Measurements from ENCODE around the gene RAB31.

RAB31 gene

GRCh38 chr18:9694174-9694573 is 13.9 kb upstream of the RAB31 start:
- no peak for DNase-seq

GRCh38 chr18:9694952-9695495 is 13.1 kb upstream of the RAB31 start:
- DNase-seq = no peak

- no peak for DNase-seq
Observed at GRCh38 chr18:9695605-9696004, 12.5 kb upstream of the RAB31 start.

- DNase-seq = no peak
Observed at GRCh38 chr18:9696112-9696511, 12.0 kb upstream of the RAB31 start.

- no peak for DNase-seq
Observed at GRCh38 chr18:9696701-9697100, 11.4 kb upstream of the RAB31 start.

GRCh38 chr18:9697121-9697520 is 11.0 kb upstream of the RAB31 start:
- no peak for DNase-seq

GRCh38 chr18:9698497-9698896 is 9.6 kb upstream of the RAB31 start:
- no peak for DNase-seq

- DNase-seq = peak in 1 of 4 experiments; percentile 31
Observed at GRCh38 chr18:9700261-9700796, 7.8 kb upstream of the RAB31 start.

- peak; percentile 66 to 85 (median 78) for DNase-seq
Observed at GRCh38 chr18:9701609-9702349, 6.3 kb upstream of the RAB31 start.

- DNase-seq = no peak
Observed at GRCh38 chr18:9704233-9705118, 3.6 kb upstream of the RAB31 start.

GRCh38 chr18:9705183-9705829 is 2.8 kb upstream of the RAB31 start:
- peak in 2 of 4 experiments; percentile 40 to 47 for DNase-seq

GRCh38 chr18:9706081-9706935 is 1.8 kb upstream of the RAB31 start:
- no peak for DNase-seq

- DNase-seq = peak in 3 of 4 experiments; percentile 45 to 64 (median 45)
Observed at GRCh38 chr18:9707381-9708056, 582 bp upstream of the RAB31 start.

- peak in 3 of 4 experiments; percentile 32 to 50 (median 48) for DNase-seq
Observed at GRCh38 chr18:9708434-9709303, 568 bp downstream of the RAB31 start.

- DNase-seq = peak; percentile 53 to 71 (median 68)
Observed at GRCh38 chr18:9709304-9709877, 1.3 kb downstream of the RAB31 start.

GRCh38 chr18:9710037-9710436 is 1.9 kb downstream of the RAB31 start:
- no peak for DNase-seq

GRCh38 chr18:9711361-9712129 is 3.4 kb downstream of the RAB31 start:
- DNase-seq = peak; percentile 74 to 89 (median 80)

GRCh38 chr18:9712130-9712577 is 4.1 kb downstream of the RAB31 start:
- no peak for DNase-seq

GRCh38 chr18:9712611-9713010 is 4.5 kb downstream of the RAB31 start:
- DNase-seq = peak; percentile 61 to 85 (median 76)

Measured in suppressor macrophage (primary cell).